Upper lobe of right lung (tissue), 1 donor: ENCODE measurements around the gene SLC7A9. TPM values are rescaled to one million over a fixed set of nuclear protein-coding genes. Genes with fewer than 3 reads are reported as not detected.

Experiments
- ATAC-seq: fragments of 200-7000 bp; cut with Tn5 transposase; one replicate; pipeline ENCODE4 v1.9.1; 2020; ENCODE audit warnings: mild to moderate bottlenecking, moderate library complexity
- DNase-seq: peaks from one replicate; pipeline ENCODE4 v3.0.0-alpha.2; 2020
- H3K27ac ChIP-seq: fragments of 200-600 bp; one replicate; pipeline ENCODE4 v1.8.0; 2022
- H3K27me3 ChIP-seq: fragments of 200-600 bp; one replicate; pipeline ENCODE4 v1.8.0; 2022; ENCODE audit warnings: mild to moderate bottlenecking
- H3K36me3 ChIP-seq: fragments of 200-600 bp; one replicate; pipeline ENCODE4 v1.8.0; 2022
- H3K4me1 ChIP-seq: fragments of 200-600 bp; one replicate; pipeline ENCODE4 v1.8.0; 2022
- H3K4me3 ChIP-seq: fragments of 200-600 bp; one replicate; pipeline ENCODE4 v1.8.0; 2022; ENCODE audit warnings: mild to moderate bottlenecking
- H3K9me3 ChIP-seq: fragments of 200-600 bp; one replicate; pipeline ENCODE4 v1.8.0; 2022
- intact Hi-C: fragments of 100-400 bp; cut with DNase I; formaldehyde crosslinking; loops from one replicate; pipeline ENCODE4 v1.11.0; 2022
- total RNA-seq: library from RNA; stranded (reverse); fragmentation: NEBNext Ultra II Directional; extraction: Animal tissue kit (Norgen Biotek cat#: 25700); gene quantifications from one replicate; pipeline ENCODE4 v1.2.1, GENCODE V29; 2021
- TF ChIP-seq, protein P1 (sequence below): fragments of 200-600 bp; IDR thresholded peaks from one replicate; pipeline ENCODE4 v1.8.0; 2022; ENCODE audit warnings: antibody characterized with exemption
- donor health status: DM: no; HTN: yes; CAD: no; lungs with severe emphysema.

SLC7A9 gene
- total RNA-seq, 1 donor from 2014 or later, result 0.46 TPM

GRCh38 chr19:32876919-32877285 is 7.3 kb upstream of the SLC7A9 start:
- peak; percentile 19 for DNase-seq

GRCh38 chr19:32876236-32876918 is 6.8 kb upstream of the SLC7A9 start:
- peaks cover 6% of the 10 kb centered on the region for H3K36me3 ChIP-seq

More at GRCh38 chr19:32876919-32877285, 7.3 kb upstream of the SLC7A9 start:
- H3K4me3 ChIP-seq, result no peak overlapping the region
- no peak for ATAC-seq
- intact Hi-C loops, result no loop called here
- no peaks in the 10 kb centered on the region for H3K27me3 ChIP-seq
- H3K4me1 ChIP-seq, result no peaks in the 10 kb centered on the region
- no peaks in the 10 kb centered on the region for H3K9me3 ChIP-seq
- peaks cover 6% of the 10 kb centered on the region for H3K36me3 ChIP-seq
- no peak overlapping the region for H3K27ac ChIP-seq
- TF ChIP-seq, protein P1, sequence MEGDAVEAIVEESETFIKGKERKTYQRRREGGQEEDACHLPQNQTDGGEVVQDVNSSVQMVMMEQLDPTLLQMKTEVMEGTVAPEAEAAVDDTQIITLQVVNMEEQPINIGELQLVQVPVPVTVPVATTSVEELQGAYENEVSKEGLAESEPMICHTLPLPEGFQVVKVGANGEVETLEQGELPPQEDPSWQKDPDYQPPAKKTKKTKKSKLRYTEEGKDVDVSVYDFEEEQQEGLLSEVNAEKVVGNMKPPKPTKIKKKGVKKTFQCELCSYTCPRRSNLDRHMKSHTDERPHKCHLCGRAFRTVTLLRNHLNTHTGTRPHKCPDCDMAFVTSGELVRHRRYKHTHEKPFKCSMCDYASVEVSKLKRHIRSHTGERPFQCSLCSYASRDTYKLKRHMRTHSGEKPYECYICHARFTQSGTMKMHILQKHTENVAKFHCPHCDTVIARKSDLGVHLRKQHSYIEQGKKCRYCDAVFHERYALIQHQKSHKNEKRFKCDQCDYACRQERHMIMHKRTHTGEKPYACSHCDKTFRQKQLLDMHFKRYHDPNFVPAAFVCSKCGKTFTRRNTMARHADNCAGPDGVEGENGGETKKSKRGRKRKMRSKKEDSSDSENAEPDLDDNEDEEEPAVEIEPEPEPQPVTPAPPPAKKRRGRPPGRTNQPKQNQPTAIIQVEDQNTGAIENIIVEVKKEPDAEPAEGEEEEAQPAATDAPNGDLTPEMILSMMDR, result no peak

GRCh38 chr19:32875428-32875827 is 5.9 kb upstream of the SLC7A9 start:
- no peaks in the 10 kb centered on the region for H3K27me3 ChIP-seq
- no peaks in the 10 kb centered on the region for H3K9me3 ChIP-seq
- intact Hi-C loops, result no loop called here
- DNase-seq (peak; percentile 30), ATAC-seq (no peak)
- TF ChIP-seq, protein P1, result no peak
- peaks cover 6% of the 10 kb centered on the region for H3K36me3 ChIP-seq
- H3K4me1 ChIP-seq, result no peaks in the 10 kb centered on the region
- H3K27ac ChIP-seq, result no peak overlapping the region
- no peak overlapping the region for H3K4me3 ChIP-seq

More at GRCh38 chr19:32876236-32876918, 6.8 kb upstream of the SLC7A9 start:
- TF ChIP-seq, protein P1, result no peak
- Histone ChIP-seq H3K9me3 (no peaks in the 10 kb centered on the region), H3K27ac (no peak overlapping the region), H3K4me1 (no peaks in the 10 kb centered on the region), H3K4me3 (no peak overlapping the region), H3K27me3 (no peaks in the 10 kb centered on the region)
- no peak for ATAC-seq
- peak; percentile 35 for DNase-seq
- intact Hi-C loops, result no loop called here

DNA sequence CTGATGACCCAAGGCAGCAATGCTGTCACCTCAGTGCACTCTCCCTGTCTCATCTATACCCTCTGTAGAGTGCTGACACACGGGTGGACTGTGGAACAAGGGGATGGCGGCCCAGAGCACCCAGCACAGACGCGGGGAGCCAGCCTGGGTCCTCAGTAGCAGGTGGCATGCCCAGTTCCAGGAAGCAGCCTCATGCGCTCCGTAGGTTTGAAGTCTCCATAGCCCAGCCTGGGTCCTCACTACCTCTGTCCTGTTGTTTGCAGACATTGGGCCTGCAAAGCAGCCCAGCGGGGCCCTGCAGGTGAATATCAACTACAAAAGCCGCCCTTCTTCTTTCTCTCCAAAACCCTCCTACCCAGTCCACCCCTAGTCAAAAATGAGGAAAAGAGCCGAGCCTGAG is 5.0 kb upstream of the SLC7A9 start:
- no peaks in the 10 kb centered on the region for H3K9me3 ChIP-seq
- TF ChIP-seq, protein P1, result no peak
- DNase-seq (peak; percentile 33), ATAC-seq (no peak)
- peaks cover 6% of the 10 kb centered on the region for H3K36me3 ChIP-seq
- no peak overlapping the region for H3K4me3 ChIP-seq
- H3K27ac ChIP-seq, result no peak overlapping the region
- H3K27me3 ChIP-seq, result no peaks in the 10 kb centered on the region
- intact Hi-C loops, result no loop called here
- no peaks in the 10 kb centered on the region for H3K4me1 ChIP-seq

DNA sequence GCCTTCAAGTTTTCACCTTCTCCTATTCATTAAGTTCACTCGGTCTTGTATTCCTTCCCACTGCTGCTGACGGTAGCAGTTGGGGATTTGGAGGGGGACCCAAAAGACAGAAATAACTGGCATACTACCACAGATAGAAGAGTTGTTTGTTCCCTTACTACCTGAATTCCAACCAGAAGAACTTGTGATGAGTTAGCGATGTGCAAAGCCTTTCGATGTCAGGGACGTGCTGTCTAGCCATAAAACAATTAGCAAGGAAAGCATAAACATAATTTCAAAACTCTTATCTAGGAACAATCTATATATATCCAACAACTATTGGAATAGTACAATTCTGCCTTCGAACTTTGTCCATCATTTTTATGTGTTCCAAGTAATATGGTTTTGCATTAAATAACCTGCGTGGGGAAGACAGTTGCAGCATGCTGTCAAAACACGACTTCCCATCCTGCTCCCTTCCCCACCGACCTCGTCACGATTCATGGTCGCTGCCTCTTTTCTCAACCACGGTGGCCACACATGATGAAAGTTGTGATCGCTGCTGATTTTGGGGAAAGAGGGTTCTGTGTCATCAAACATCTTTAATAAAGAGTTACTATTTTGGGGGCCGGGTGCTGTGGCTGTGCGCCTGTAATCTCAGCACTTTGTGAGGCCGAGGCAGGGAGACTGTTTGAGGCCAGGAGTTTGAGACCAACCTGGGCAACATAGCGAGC is 3.8 kb upstream of the SLC7A9 start:
- Histone ChIP-seq H3K36me3 (no peaks in the 10 kb centered on the region), H3K9me3 (no peaks in the 10 kb centered on the region), H3K4me1 (no peaks in the 10 kb centered on the region), H3K4me3 (no peak overlapping the region), H3K27me3 (no peaks in the 10 kb centered on the region), H3K27ac (no peak overlapping the region)
- peak; percentile 25 for DNase-seq
- no peak for ATAC-seq
- intact Hi-C loops, result no loop called here
- TF ChIP-seq, protein P1, result no peak
